Measurements from ENCODE around the gene SIK3.
A peak's percentile ranks its signal among the peaks of the same experiment; 100 is the strongest.

The SIK3 gene

GRCh38 chr11:116888884-116889549, 209.2 kb downstream of the SIK3 start:
- no peak overlapping the region for H3K4me3 ChIP-seq (replicated peaks; ENCODE audit: low read depth, low read length)
- no peak for DNase-seq (ENCODE audit: extremely low read depth, low read depth)
- no peak for TF ChIP-seq CTCF (IDR thresholded peaks at IDR 0.05; ENCODE audit: low read depth, low read length, missing control alignments)

- no peak for DNase-seq (ENCODE audit: extremely low read depth, low read depth)
- no peak overlapping the region for H3K4me3 ChIP-seq (replicated peaks; ENCODE audit: low read depth, low read length)
- TF ChIP-seq CTCF (IDR thresholded peaks at IDR 0.05; ENCODE audit: low read depth, low read length, missing control alignments) = no peak
These were observed 210.2 kb downstream of the SIK3 start for GRCh38 chr11:116888024-116888423.

GRCh38 chr11:116885951-116886655, 212.1 kb downstream of the SIK3 start:
- DNase-seq (ENCODE audit: extremely low read depth, low read depth) = no peak
- TF ChIP-seq CTCF (IDR thresholded peaks at IDR 0.05; ENCODE audit: low read depth, low read length, missing control alignments) = no peak
- no peak overlapping the region for H3K4me3 ChIP-seq (replicated peaks; ENCODE audit: low read depth, low read length)

- DNase-seq (ENCODE audit: extremely low read depth, low read depth) = peak; percentile 79
- H3K4me3 ChIP-seq (replicated peaks; ENCODE audit: low read depth, low read length) = no peak overlapping the region
- TF ChIP-seq CTCF (IDR thresholded peaks at IDR 0.05; ENCODE audit: low read depth, low read length, missing control alignments) = no peak
These were observed 215.8 kb downstream of the SIK3 start for GRCh38 chr11:116882386-116882785.

GRCh38 chr11:116881143-116881542, 217.1 kb downstream of the SIK3 start:
- TF ChIP-seq CTCF (IDR thresholded peaks at IDR 0.05; ENCODE audit: low read depth, low read length, missing control alignments) = no peak
- no peak for DNase-seq (ENCODE audit: extremely low read depth, low read depth)
- no peak overlapping the region for H3K4me3 ChIP-seq (replicated peaks; ENCODE audit: low read depth, low read length)

- peak; percentile 74 for TF ChIP-seq CTCF (IDR thresholded peaks at IDR 0.05; ENCODE audit: low read depth, low read length, missing control alignments)
- H3K4me3 ChIP-seq (replicated peaks; ENCODE audit: low read depth, low read length) = no peak overlapping the region
- peak; percentile 78 for DNase-seq (ENCODE audit: extremely low read depth, low read depth)
These were observed 218.2 kb downstream of the SIK3 start for GRCh38 chr11:116879800-116880625.

Data from HFF-Myc (cell line).